Esophagus (tissue), 2 donors: Measurements from ENCODE around the gene RCN2. TPM values are rescaled to one million over a fixed set of nuclear protein-coding genes. Genes with fewer than 3 reads are reported as not detected.

ENCODE experiments used
- H3K27ac ChIP-seq, 2 donors: one replicate each; pipeline ENCODE4 v1.5.1; 2013; ENCODE audit warnings: low read depth in 2 of 2, mild to moderate bottlenecking in 2 of 2, inconsistent platforms in 1 of 2, low read length in 1 of 2, moderate library complexity in 1 of 2
- H3K27me3 ChIP-seq, 2 donors: one replicate each; pipeline ENCODE4 v1.6.1; 2013; ENCODE audit warnings: low read length in 2 of 2, control low read depth in 1 of 2, mild to moderate bottlenecking in 1 of 2; ENCODE audit not compliant: insufficient read depth in 2 of 2, control insufficient read depth in 1 of 2
- H3K36me3 ChIP-seq, 2 donors: one replicate each; pipeline ENCODE4 v1.6.1; 2013; ENCODE audit warnings: low read length in 1 of 2; ENCODE audit not compliant: control insufficient read depth in 2 of 2, insufficient read depth in 2 of 2
- H3K4me1 ChIP-seq, 2 donors: one replicate each; pipeline ENCODE4 v1.6.1; 2013; ENCODE audit warnings: low read length in 1 of 2; ENCODE audit not compliant: control insufficient read depth in 2 of 2, insufficient read depth in 2 of 2
- H3K4me3 ChIP-seq, 2 donors: one replicate each; pipeline ENCODE4 v1.5.1; 2013; ENCODE audit warnings: low read length in 2 of 2, mild to moderate bottlenecking in 2 of 2, low read depth in 1 of 2, moderate library complexity in 1 of 2
- H3K9me3 ChIP-seq, 2 donors: one replicate each; pipeline ENCODE4 v1.6.1; 2013; ENCODE audit warnings: mild to moderate bottlenecking in 2 of 2, low read depth in 1 of 2, low read length in 1 of 2, moderate library complexity in 1 of 2; ENCODE audit not compliant: control insufficient read depth in 2 of 2, insufficient read depth in 1 of 2
- WGBS, 2 donors: extraction: QIAGEN DNeasy Blood & Tissue Kit; methylation state at CpG; one replicate each; pipeline ENCODE4 v1.1.7; 2013; 5-methylcytosine and 5-hydroxymethylcytosine counted together
- polyA plus RNA-seq, 2 donors: library from polyadenylated mRNA; stranded (reverse); fragments of 200-250 nt; gene quantifications; one replicate each; pipeline ENCODE4 v1.2.3, GENCODE V29; 2013
- donor health status: healthy with polysubstance abuse.
- donor health status: Bipolar disorder and iron deficiency.

RCN2 gene
- polyA plus RNA-seq, 2 donors = 17.3 to 27.1 TPM

- Histone ChIP-seq H3K9me3 (no peaks in the 10 kb centered on the region), H3K4me1 (no peaks in the 10 kb centered on the region), H3K27ac (no peak overlapping the region), H3K27me3 (no peaks in the 10 kb centered on the region), H3K4me3 (no peak overlapping the region), H3K36me3 (no peaks in the 10 kb centered on the region)
- WGBS, 2 donors = 85 to 96% methylated on average over 1 of the region's 1 CpG
Measured at GRCh38 chr15:76968306-76968705, 36.8 kb downstream of the RCN2 start.

GRCh38 chr15:76972389-76973361 lies 41.1 kb downstream of the RCN2 start:
- Histone ChIP-seq H3K4me3 (no peak overlapping the region), H3K4me1 (no peaks in the 10 kb centered on the region), H3K27ac (no peak overlapping the region), H3K27me3 (no peaks in the 10 kb centered on the region), H3K36me3 (no peaks in the 10 kb centered on the region), H3K9me3 (no peaks in the 10 kb centered on the region)
- WGBS, 2 donors = 51 to 53% methylated on average over 21 of the region's 21 CpGs

DNA sequence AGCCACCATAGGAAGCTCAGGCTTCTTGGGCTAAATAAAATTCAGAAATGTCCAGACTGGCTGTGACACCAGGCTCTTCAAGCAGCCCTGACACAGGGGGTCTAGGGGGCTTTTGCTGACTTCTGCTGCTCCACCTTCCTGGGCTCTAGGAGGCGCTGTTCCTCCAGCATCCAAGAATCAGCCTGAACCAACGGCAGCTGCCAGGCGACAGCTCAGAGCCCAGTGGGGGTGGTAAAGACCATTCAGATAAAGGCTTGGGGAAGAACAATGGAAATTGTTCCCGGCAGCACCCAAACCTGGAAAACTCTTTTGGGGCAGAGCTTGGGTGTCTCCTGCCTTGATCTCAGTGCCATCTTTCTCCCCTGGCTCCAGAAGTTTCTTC lies 41.8 kb downstream of the RCN2 start:
- H3K9me3 ChIP-seq = no peaks in the 10 kb centered on the region
- 34 to 35% methylated on average over 4 of the region's 4 CpGs for WGBS, 2 donors

GRCh38 chr15:76973906-76974305 lies 42.4 kb downstream of the RCN2 start:
- no peak overlapping the region for H3K4me3 ChIP-seq
- H3K27me3 ChIP-seq = no peaks in the 10 kb centered on the region
- no peak overlapping the region for H3K27ac ChIP-seq
- peaks cover 0 to 1% of the 10 kb centered on the region in 2 donors for H3K9me3 ChIP-seq
- H3K4me1 ChIP-seq = no peaks in the 10 kb centered on the region
- 86 to 88% methylated on average over 2 of the region's 2 CpGs for WGBS, 2 donors
- no peaks in the 10 kb centered on the region for H3K36me3 ChIP-seq

More for the DNA sequence above, 41.8 kb downstream of the RCN2 start:
- no peaks in the 10 kb centered on the region for H3K27me3 ChIP-seq
- no peak overlapping the region for H3K27ac ChIP-seq
- H3K4me1 ChIP-seq = no peaks in the 10 kb centered on the region
- H3K36me3 ChIP-seq = no peaks in the 10 kb centered on the region
- no peak overlapping the region for H3K4me3 ChIP-seq

DNA sequence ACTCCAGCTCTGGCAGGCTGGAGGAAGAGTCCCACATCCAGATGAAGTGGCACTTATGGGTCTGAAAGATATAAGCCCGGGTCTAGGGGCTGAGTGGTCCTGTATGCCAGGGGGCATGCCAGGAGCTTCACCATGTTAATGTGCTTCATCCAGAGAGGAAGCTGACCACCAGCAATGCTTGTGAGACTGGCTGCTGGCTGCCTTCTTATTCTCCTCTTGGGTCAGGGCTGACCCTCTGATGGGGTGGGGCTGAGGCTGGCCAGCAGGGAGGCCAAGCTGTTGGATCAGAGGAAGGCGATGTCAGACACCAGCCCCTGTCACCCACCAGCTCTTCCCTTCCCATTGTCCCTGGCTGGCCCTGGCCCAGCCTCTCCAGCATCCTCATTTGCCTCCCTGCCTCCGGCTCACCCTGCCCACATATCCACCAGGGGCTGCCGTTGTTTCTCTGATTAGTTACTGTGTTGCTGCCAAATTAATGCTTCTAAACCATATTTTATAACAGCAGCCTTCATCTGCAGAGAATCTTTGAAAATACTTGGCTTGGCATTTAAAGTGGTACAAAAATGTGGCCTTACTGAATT lies 43.0 kb downstream of the RCN2 start:
- Histone ChIP-seq H3K4me3 (no peak overlapping the region), H3K27ac (no peak overlapping the region), H3K4me1 (no peaks in the 10 kb centered on the region), H3K9me3 (peaks cover 0 to 2% of the 10 kb centered on the region in 2 donors), H3K36me3 (no peaks in the 10 kb centered on the region), H3K27me3 (no peaks in the 10 kb centered on the region)
- 77 to 79% methylated on average over 4 of the region's 4 CpGs for WGBS, 2 donors

DNA sequence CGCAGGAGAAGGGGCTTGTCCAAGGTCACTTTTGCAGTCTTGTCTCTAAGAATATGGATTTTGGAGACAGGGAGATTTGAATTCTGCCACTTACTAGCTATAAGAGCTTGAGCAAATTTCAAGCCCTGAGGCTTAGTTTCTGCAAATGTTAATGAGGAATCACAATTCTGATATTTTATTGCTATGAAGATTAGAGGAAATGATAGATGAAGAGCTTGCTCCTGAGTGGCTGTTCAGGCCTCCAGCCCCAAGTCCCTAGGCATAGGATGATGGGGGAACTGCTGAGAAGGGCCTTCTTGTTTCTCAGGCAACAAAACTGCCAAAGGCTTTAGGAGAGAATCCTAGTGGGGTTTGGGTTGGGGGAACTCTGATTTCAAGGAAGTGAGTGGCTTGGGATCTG lies 44.6 kb downstream of the RCN2 start:
- Histone ChIP-seq H3K9me3 (peaks cover 0 to 2% of the 10 kb centered on the region in 2 donors), H3K4me3 (no peak overlapping the region), H3K27ac (no peak overlapping the region), H3K4me1 (no peaks in the 10 kb centered on the region), H3K36me3 (no peaks in the 10 kb centered on the region), H3K27me3 (no peaks in the 10 kb centered on the region)
- 90 to 91% methylated on average over 1 of the region's 1 CpG for WGBS, 2 donors

GRCh38 chr15:76976572-76977270 lies 45.2 kb downstream of the RCN2 start:
- Histone ChIP-seq H3K4me1 (no peaks in the 10 kb centered on the region), H3K4me3 (no peak overlapping the region), H3K36me3 (no peaks in the 10 kb centered on the region), H3K27me3 (no peaks in the 10 kb centered on the region), H3K27ac (no peak overlapping the region), H3K9me3 (peaks cover 0 to 2% of the 10 kb centered on the region in 2 donors)
- WGBS, 2 donors = 85 to 88% methylated on average over 5 of the region's 5 CpGs

- no peaks in the 10 kb centered on the region for H3K36me3 ChIP-seq
- H3K27ac ChIP-seq = no peak overlapping the region
- H3K9me3 ChIP-seq = peaks cover 0 to 2% of the 10 kb centered on the region in 2 donors
- H3K4me3 ChIP-seq = no peak overlapping the region
- no peaks in the 10 kb centered on the region for H3K27me3 ChIP-seq
- no peaks in the 10 kb centered on the region for H3K4me1 ChIP-seq
- 93% methylated on average over 18 of the region's 18 CpGs for WGBS, 2 donors
Measured at GRCh38 chr15:76978522-76979330, 47.2 kb downstream of the RCN2 start.

GRCh38 chr15:76979331-76979925 lies 47.9 kb downstream of the RCN2 start:
- Histone ChIP-seq H3K4me1 (no peaks in the 10 kb centered on the region), H3K27me3 (no peaks in the 10 kb centered on the region), H3K4me3 (no peak overlapping the region), H3K36me3 (no peaks in the 10 kb centered on the region), H3K27ac (no peak overlapping the region), H3K9me3 (peaks cover 0 to 2% of the 10 kb centered on the region in 2 donors)
- 87 to 88% methylated on average over 23 of the region's 23 CpGs for WGBS, 2 donors
